Liver (tissue), 9 donors: ENCODE data around the gene ZFP64. TPM values are rescaled to one million over a fixed set of nuclear protein-coding genes. Genes with fewer than 3 reads are reported as not detected.

Experiments used
- DNase-seq: peaks from one replicate; pipeline ENCODE4 v3.0.0-alpha.2; 2017; ENCODE audit warnings: low spot score
- H3K27ac ChIP-seq, 2 donors: one replicate each; pipeline ENCODE4 v1.7.0; 2013; ENCODE audit warnings: inconsistent platforms in 2 of 2, low read length in 2 of 2, control low read depth in 1 of 2, low read depth in 1 of 2, mild to moderate bottlenecking in 1 of 2
- H3K27me3 ChIP-seq, 4 donors: one replicate each; pipeline versions ENCODE4 v1.6.1 to v1.7.0; 2013; ENCODE audit warnings: low read length in 3 of 4, inconsistent platforms in 1 of 4, mild to moderate bottlenecking in 1 of 4, moderate library complexity in 1 of 4; ENCODE audit not compliant: control insufficient read depth in 4 of 4, insufficient read depth in 4 of 4
- H3K36me3 ChIP-seq, 4 donors: one replicate each; pipeline versions ENCODE4 v1.6.1 to v1.7.0; 2013; ENCODE audit warnings: low read length in 3 of 4, mild to moderate bottlenecking in 3 of 4, low read depth in 1 of 4, moderate library complexity in 1 of 4; ENCODE audit not compliant: control insufficient read depth in 4 of 4, insufficient read depth in 3 of 4
- H3K4me1 ChIP-seq, 4 donors: one replicate each; pipeline versions ENCODE4 v1.6.1 to v1.7.0; 2013; ENCODE audit warnings: low read length in 3 of 4, mild to moderate bottlenecking in 3 of 4, moderate library complexity in 1 of 4; ENCODE audit not compliant: control insufficient read depth in 4 of 4, insufficient read depth in 4 of 4
- H3K4me3 ChIP-seq, 3 donors: one replicate each; pipeline versions ENCODE4 v1.6.1 to v1.7.0; 2013; ENCODE audit warnings: low read length in 3 of 3, control low read depth in 1 of 3, low read depth in 1 of 3, mild to moderate bottlenecking in 1 of 3
- H3K9ac ChIP-seq, 2 donors: one replicate each; pipeline ENCODE4 v1.7.0; 2013; ENCODE audit warnings: low read length in 2 of 2, mild to moderate bottlenecking in 2 of 2, moderate library complexity in 2 of 2, control low read depth in 1 of 2, low read depth in 1 of 2
- H3K9me3 ChIP-seq, 4 donors: one replicate each; pipeline versions ENCODE4 v1.6.1 to v1.7.0; 2013; ENCODE audit warnings: low read length in 3 of 4; ENCODE audit not compliant: control insufficient read depth in 4 of 4
- EGR1 ChIP-seq, 2 donors: IDR thresholded peaks; 2 replicates each; pipeline ENCODE4 v1.6.1; 2016 to 2018; ENCODE audit warnings: antibody characterized with exemption in 2 of 2, low read depth in 2 of 2
- FOXA1 ChIP-seq: IDR thresholded peaks from 2 replicates; pipeline ENCODE4 v1.6.1; 2016; ENCODE audit warnings: antibody characterized with exemption
- FOXA2 ChIP-seq: IDR thresholded peaks from 2 replicates; pipeline ENCODE4 v1.6.1; 2016; ENCODE audit warnings: antibody characterized with exemption
- GABPA ChIP-seq, 2 donors: IDR thresholded peaks in 1 of 2; conservative IDR thresholded peaks in 1 of 2; 2 replicates each; pipeline ENCODE4 v1.6.1; 2016; ENCODE audit warnings: antibody characterized with exemption in 2 of 2, mild to moderate bottlenecking in 1 of 2, moderate library complexity in 1 of 2
- HNF4A ChIP-seq, 2 donors: conservative IDR thresholded peaks; 2 replicates each; pipeline ENCODE4 v1.6.1; 2016; ENCODE audit warnings: antibody characterized with exemption in 2 of 2, mild to moderate bottlenecking in 2 of 2
- MAX ChIP-seq: IDR thresholded peaks from 2 replicates; pipeline ENCODE4 v1.6.1; 2016; ENCODE audit warnings: antibody characterized with exemption
- NR2F2 ChIP-seq: IDR thresholded peaks from 2 replicates; pipeline ENCODE4 v1.6.1; 2016; ENCODE audit warnings: antibody characterized with exemption
- RAD21 ChIP-seq, 2 donors: IDR thresholded peaks; 2 replicates each; pipeline ENCODE4 v1.6.1; 2016; ENCODE audit warnings: antibody characterized with exemption in 2 of 2, mild to moderate bottlenecking in 2 of 2
- RXRA ChIP-seq, 2 donors: IDR thresholded peaks; 2 replicates each; pipeline ENCODE4 v1.6.1; 2017 to 2018; ENCODE audit warnings: antibody characterized with exemption in 2 of 2, mild to moderate bottlenecking in 1 of 2
- SP1 ChIP-seq: IDR thresholded peaks from 2 replicates; pipeline ENCODE4 v1.6.1; 2018; ENCODE audit warnings: antibody characterized with exemption, mild to moderate bottlenecking
- TAF1 ChIP-seq: conservative IDR thresholded peaks from 2 replicates; pipeline ENCODE4 v1.6.1; 2016; ENCODE audit warnings: antibody characterized with exemption, mild to moderate bottlenecking
- YY1 ChIP-seq: IDR thresholded peaks from 2 replicates; pipeline ENCODE4 v1.6.1; 2016; ENCODE audit warnings: antibody characterized with exemption, mild to moderate bottlenecking
- WGBS: extraction: QIAGEN DNeasy Blood & Tissue Kit; methylation state at CpG from one replicate; pipeline ENCODE4 v1.1.7; 2013; 5-methylcytosine and 5-hydroxymethylcytosine counted together
- polyA plus RNA-seq, 2 donors: library from polyadenylated mRNA; stranded (reverse) in 1 of 2; unstranded in 1 of 2; fragments of 200-250 nt in 1 of 2; fragments of >200 nt in 1 of 2; fragmentation: Nextera tagmentation in 1 of 2; extraction: Ambion mirVana in 1 of 2; gene quantifications; one replicate each; pipeline versions ENCODE4 v1.2.1 to v1.2.3, GENCODE V29; 2013 to 2015
- total RNA-seq, 2 donors: library from RNA; depleted of rRNA; stranded (reverse); fragments of >200 nt; gene quantifications; one replicate each; pipeline ENCODE4 v1.2.3, GENCODE V29; 2014
- TF ChIP-seq, protein P1 (sequence below): fragments of 150-350 bp; IDR thresholded peaks from 2 replicates; pipeline ENCODE4 v1.5.1; 2017; ENCODE audit warnings: improper control_type of control experiment, low read depth, low read length; ENCODE audit not compliant: missing input control
- TF ChIP-seq, protein P2 (sequence below): IDR thresholded peaks from 2 replicates; pipeline ENCODE4 v1.6.1; 2016; ENCODE audit warnings: antibody characterized with exemption, mild to moderate bottlenecking
- donor health status: healthy.
- donor health status: healthy.
- donor health status: healthy.
- donor health status: healthy.
- donor health status: healthy.

ZFP64 gene
- total and polyA plus RNA-seq, 4 donors: 3.2 to 6.3 (median 4.9) TPM

- no peaks in the 10 kb centered on the region for H3K9me3 ChIP-seq
- TF ChIP-seq EGR1 (IDR thresholded peaks at IDR 0.05; ENCODE audit: low read depth in 2 of 2) (no peak), TAF1 (no peak)
- 96% methylated on average over 3 of the region's 3 CpGs for WGBS
- no peak overlapping the region for H3K9ac ChIP-seq
- peaks cover 0 to 10% (median 0%) of the 10 kb centered on the region in 4 donors for H3K36me3 ChIP-seq
- no peak for DNase-seq
- H3K27ac ChIP-seq: no peak overlapping the region
- no peaks in the 10 kb centered on the region for H3K27me3 ChIP-seq
- H3K4me1 ChIP-seq: peaks cover 0 to 12% (median 6%) of the 10 kb centered on the region in 4 donors
- no peak overlapping the region for H3K4me3 ChIP-seq
These were observed 12.9 kb downstream of the ZFP64 start for GRCh38 chr20:52178691-52179090.

DNA sequence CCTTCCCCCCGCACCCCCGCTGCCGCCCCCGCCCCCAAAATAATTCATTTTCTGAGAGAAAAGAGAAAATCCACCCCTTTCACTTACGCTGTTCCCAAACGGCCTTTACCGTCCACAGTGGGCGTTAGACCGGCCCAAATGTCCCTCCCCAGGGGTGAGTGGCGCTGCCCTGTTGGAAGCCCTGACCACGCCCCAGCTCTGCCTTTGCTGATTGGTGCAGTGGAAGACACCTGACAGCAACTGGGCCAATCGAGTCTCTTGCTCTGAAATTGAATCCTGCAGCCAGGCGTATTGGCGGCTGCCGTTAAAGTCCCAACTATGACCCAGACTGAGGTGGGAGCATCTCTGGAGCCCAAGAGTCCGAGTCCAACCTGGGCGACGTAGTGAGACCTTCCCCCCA, 15.7 kb downstream of the ZFP64 start:
- Histone ChIP-seq H3K4me3 (no peak overlapping the region), H3K27me3 (no peaks in the 10 kb centered on the region), H3K27ac (no peak overlapping the region), H3K9ac (no peak overlapping the region), H3K4me1 (peaks cover 0 to 12% (median 6%) of the 10 kb centered on the region in 4 donors), H3K36me3 (peaks cover 0 to 4% (median under 1%) of the 10 kb centered on the region in 4 donors), H3K9me3 (no peaks in the 10 kb centered on the region)
- WGBS: 98% methylated on average over 18 of the region's 18 CpGs
- no peak for DNase-seq
- no peak for TF ChIP-seq TAF1
- no peak for TF ChIP-seq RAD21 (IDR thresholded peaks at IDR 0.05)
- TF ChIP-seq, protein P1, sequence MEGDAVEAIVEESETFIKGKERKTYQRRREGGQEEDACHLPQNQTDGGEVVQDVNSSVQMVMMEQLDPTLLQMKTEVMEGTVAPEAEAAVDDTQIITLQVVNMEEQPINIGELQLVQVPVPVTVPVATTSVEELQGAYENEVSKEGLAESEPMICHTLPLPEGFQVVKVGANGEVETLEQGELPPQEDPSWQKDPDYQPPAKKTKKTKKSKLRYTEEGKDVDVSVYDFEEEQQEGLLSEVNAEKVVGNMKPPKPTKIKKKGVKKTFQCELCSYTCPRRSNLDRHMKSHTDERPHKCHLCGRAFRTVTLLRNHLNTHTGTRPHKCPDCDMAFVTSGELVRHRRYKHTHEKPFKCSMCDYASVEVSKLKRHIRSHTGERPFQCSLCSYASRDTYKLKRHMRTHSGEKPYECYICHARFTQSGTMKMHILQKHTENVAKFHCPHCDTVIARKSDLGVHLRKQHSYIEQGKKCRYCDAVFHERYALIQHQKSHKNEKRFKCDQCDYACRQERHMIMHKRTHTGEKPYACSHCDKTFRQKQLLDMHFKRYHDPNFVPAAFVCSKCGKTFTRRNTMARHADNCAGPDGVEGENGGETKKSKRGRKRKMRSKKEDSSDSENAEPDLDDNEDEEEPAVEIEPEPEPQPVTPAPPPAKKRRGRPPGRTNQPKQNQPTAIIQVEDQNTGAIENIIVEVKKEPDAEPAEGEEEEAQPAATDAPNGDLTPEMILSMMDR: no peak
- TF ChIP-seq SP1: no peak
- TF ChIP-seq NR2F2: no peak
- TF ChIP-seq RXRA (IDR thresholded peaks at IDR 0.05): no peak
- no peak for TF ChIP-seq HNF4A (conservative IDR thresholded peaks at IDR 0.05)
- TF ChIP-seq GABPA (IDR thresholded peaks at IDR 0.05 in 1 of 2, conservative IDR thresholded peaks at IDR 0.05 in 1 of 2): no peak
- TF ChIP-seq, protein P2, sequence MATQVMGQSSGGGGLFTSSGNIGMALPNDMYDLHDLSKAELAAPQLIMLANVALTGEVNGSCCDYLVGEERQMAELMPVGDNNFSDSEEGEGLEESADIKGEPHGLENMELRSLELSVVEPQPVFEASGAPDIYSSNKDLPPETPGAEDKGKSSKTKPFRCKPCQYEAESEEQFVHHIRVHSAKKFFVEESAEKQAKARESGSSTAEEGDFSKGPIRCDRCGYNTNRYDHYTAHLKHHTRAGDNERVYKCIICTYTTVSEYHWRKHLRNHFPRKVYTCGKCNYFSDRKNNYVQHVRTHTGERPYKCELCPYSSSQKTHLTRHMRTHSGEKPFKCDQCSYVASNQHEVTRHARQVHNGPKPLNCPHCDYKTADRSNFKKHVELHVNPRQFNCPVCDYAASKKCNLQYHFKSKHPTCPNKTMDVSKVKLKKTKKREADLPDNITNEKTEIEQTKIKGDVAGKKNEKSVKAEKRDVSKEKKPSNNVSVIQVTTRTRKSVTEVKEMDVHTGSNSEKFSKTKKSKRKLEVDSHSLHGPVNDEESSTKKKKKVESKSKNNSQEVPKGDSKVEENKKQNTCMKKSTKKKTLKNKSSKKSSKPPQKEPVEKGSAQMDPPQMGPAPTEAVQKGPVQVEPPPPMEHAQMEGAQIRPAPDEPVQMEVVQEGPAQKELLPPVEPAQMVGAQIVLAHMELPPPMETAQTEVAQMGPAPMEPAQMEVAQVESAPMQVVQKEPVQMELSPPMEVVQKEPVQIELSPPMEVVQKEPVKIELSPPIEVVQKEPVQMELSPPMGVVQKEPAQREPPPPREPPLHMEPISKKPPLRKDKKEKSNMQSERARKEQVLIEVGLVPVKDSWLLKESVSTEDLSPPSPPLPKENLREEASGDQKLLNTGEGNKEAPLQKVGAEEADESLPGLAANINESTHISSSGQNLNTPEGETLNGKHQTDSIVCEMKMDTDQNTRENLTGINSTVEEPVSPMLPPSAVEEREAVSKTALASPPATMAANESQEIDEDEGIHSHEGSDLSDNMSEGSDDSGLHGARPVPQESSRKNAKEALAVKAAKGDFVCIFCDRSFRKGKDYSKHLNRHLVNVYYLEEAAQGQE: no peak
- TF ChIP-seq MAX: no peak
- no peak for TF ChIP-seq EGR1 (IDR thresholded peaks at IDR 0.05; ENCODE audit: low read depth in 2 of 2)
- TF ChIP-seq FOXA2: no peak
- TF ChIP-seq YY1: no peak
- no peak for TF ChIP-seq FOXA1
